Esophagus muscularis mucosa (tissue), 4 donors: ENCODE measurements around the gene ASAP2. TPM values are rescaled to one million over a fixed set of nuclear protein-coding genes. Genes with fewer than 3 reads are reported as not detected.

Experiments used
- DNase-seq: peaks from one replicate; pipeline ENCODE4 v3.0.0-alpha.2; 2017; ENCODE audit errors: extremely low spot score
- H3K27ac ChIP-seq, 4 donors: fragments of 200-600 bp; sonication (generic); replicated peaks in 1 of 4; 1 replicate in 3 of 4; 2 replicates in 1 of 4; pipeline ENCODE4 v1.5.1; 2016 to 2019; ENCODE audit warnings: mild to moderate bottlenecking in 1 of 4
- H3K27me3 ChIP-seq, 4 donors: fragments of 200-600 bp; sonication (generic); one replicate each; pipeline versions ENCODE4 v1.5.1 to v1.6.0; 2016 to 2019
- H3K36me3 ChIP-seq, 4 donors: fragments of 200-600 bp; sonication (generic); one replicate each; pipeline ENCODE4 v1.5.1; 2016 to 2019
- H3K4me1 ChIP-seq, 4 donors: fragments of 200-600 bp; sonication (generic); one replicate each; pipeline ENCODE4 v1.5.1; 2016 to 2019
- H3K4me3 ChIP-seq, 4 donors: fragments of 200-600 bp; sonication (generic); 1 replicate in 2 of 4; 2 replicates in 2 of 4; pipeline ENCODE4 v1.5.1; 2016 to 2019; ENCODE audit warnings: mild to moderate bottlenecking in 4 of 4, moderate library complexity in 1 of 4
- H3K9me3 ChIP-seq, 4 donors: fragments of 200-600 bp; sonication (generic); 1 replicate in 3 of 4; 2 replicates in 1 of 4; pipeline ENCODE4 v1.5.1; 2016 to 2019
- CTCF ChIP-seq, 3 experiments: fragments of 200-600 bp in 2 of 3; fragments of 450-650 bp in 1 of 3; sonication (generic) in 2 of 3; IDR thresholded peaks; one replicate each; pipeline ENCODE4 v1.5.1; 2017 to 2019; ENCODE audit warnings: antibody characterized with exemption in 3 of 3, mild to moderate bottlenecking in 2 of 3, moderate library complexity in 1 of 3
- EP300 ChIP-seq: sonication (generic); formaldehyde crosslinking; IDR thresholded peaks from one replicate; pipeline ENCODE4 v1.6.1; 2017; ENCODE audit warnings: antibody characterized with exemption
- POLR2A ChIP-seq: fragments of 450-650 bp; IDR thresholded peaks from one replicate; pipeline ENCODE4 v1.6.1; 2017; ENCODE audit warnings: antibody characterized with exemption, moderate library complexity, mild to moderate bottlenecking, low read depth
- POLR2AphosphoS5 ChIP-seq, 2 donors: sonication (generic); formaldehyde crosslinking; IDR thresholded peaks; one replicate each; pipeline ENCODE4 v1.6.1; 2017; ENCODE audit warnings: antibody characterized with exemption in 2 of 2
- WGBS: methylation state at CpG from one replicate; pipeline ENCODE4 v1.1.5; 2018; 5-methylcytosine and 5-hydroxymethylcytosine counted together
- intact Hi-C: fragments of 100-400 bp; cut with DNase I; formaldehyde crosslinking; loops from one replicate; pipeline ENCODE4 v1.15.1; 2023
- total RNA-seq, 4 donors: library from RNA; depleted of rRNA; stranded (reverse); fragments of >200 nt; gene quantifications; one replicate each; pipeline versions ENCODE4 v1.1.0 to v1.2.1, GENCODE V29; 2016

ASAP2 gene
- total RNA-seq, 4 donors from 2014 or later, result 18.7 to 24.0 (median 21.3) TPM

DNA sequence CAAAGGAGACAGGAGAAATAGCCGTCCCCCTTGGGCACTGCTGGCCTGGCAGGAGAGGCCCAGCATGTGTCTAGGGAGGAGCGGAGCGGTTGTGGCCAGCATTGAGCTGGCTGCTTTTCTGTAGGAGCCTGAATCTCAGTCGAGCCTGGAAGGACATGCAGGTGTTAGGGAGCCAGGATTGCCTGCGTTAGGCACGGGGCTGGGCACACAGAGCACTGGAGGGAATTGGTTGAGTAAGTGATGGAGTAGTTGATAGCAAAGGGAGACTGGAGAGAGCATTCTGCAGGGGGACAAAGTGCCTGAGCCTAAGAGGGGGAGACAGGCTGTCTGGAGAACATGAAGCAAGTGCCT lies 22.8 kb downstream of the ASAP2 start:
- Histone ChIP-seq H3K36me3 (no peaks in the 10 kb centered on the region), H3K4me1 (peaks cover 82 to 96% (median 89%) of the 10 kb centered on the region in 4 donors), H3K4me3 (no peak overlapping the region), H3K27me3 (no peaks in the 10 kb centered on the region), H3K9me3 (no peaks in the 10 kb centered on the region), H3K27ac (no peak overlapping the region)
- TF ChIP-seq POLR2AphosphoS5 (IDR thresholded peaks at IDR 0.05), result no peak
- TF ChIP-seq EP300, result no peak
- no peak for TF ChIP-seq POLR2A
- no peak for TF ChIP-seq CTCF (IDR thresholded peaks at IDR 0.05)
- DNase-seq, result no peak
- WGBS, result 92% methylated on average over 6 of the region's 6 CpGs
- intact Hi-C loops, result no loop called here

DNA sequence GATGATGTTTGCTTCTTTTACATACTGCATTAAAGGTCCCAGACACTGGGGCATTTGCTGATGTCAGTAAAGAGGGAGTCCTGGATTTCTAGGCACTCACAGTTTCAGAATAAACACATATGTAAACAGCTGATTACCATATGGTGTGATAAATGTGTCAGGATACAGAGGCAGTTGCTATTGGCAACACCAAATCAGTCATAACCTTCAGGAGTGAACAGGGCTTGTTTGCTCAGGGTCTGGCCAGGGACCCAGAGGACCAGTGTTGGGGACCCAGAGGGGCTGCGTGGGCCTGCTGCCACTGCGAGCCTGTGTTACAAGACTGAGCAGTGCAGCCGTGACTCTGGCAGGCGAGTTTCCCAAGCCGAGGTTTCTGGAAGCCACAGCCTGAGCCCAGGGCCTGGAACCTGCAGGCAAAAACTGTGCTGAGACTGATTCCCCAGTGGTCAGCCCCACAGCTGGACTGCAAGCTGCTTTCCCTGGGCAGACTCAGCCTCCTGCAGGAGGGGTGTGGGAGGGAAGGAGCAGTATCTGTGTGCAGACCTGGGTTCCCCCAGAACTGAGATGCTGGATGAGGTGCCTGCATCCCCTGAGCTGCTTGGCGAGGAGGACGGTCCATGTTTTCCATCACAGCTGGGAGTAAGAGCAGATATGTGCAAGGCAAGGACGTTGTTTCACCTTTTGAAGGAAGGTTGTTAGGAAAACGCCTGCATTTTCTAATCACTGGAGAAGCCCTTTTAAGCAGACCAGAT lies 23.6 kb downstream of the ASAP2 start:
- no peaks in the 10 kb centered on the region for H3K27me3 ChIP-seq
- peaks cover 86 to 98% (median 94%) of the 10 kb centered on the region in 4 donors for H3K4me1 ChIP-seq
- no peaks in the 10 kb centered on the region for H3K9me3 ChIP-seq
- no peaks in the 10 kb centered on the region for H3K36me3 ChIP-seq
- H3K27ac ChIP-seq, result peak overlapping the region in 3 of 4 donors; percentile 4 to 41 (median 37)
- intact Hi-C loops, result no loop called here
- DNase-seq, result no peak
- no peak overlapping the region for H3K4me3 ChIP-seq
- TF ChIP-seq POLR2A (no peak), POLR2AphosphoS5 (IDR thresholded peaks at IDR 0.05) (no peak), EP300 (no peak), CTCF (IDR thresholded peaks at IDR 0.05) (no peak)
- WGBS, result 68% methylated on average over 9 of the region's 9 CpGs

GRCh38 chr2:9230881-9231280 lies 24.3 kb downstream of the ASAP2 start:
- no peak for DNase-seq
- intact Hi-C loops, result no loop called here
- TF ChIP-seq POLR2A, result no peak
- no peak for TF ChIP-seq EP300
- TF ChIP-seq POLR2AphosphoS5 (IDR thresholded peaks at IDR 0.05), result no peak
- TF ChIP-seq CTCF (IDR thresholded peaks at IDR 0.05), result no peak
- Histone ChIP-seq H3K36me3 (no peaks in the 10 kb centered on the region), H3K27ac (peak overlapping the region in 3 of 4 donors; percentile 4 to 41 (median 37)), H3K27me3 (no peaks in the 10 kb centered on the region), H3K9me3 (no peaks in the 10 kb centered on the region), H3K4me3 (no peak overlapping the region), H3K4me1 (peaks cover 89 to 100% (median 95%) of the 10 kb centered on the region in 4 donors)
- 37% methylated on average over 4 of the region's 4 CpGs for WGBS

DNA sequence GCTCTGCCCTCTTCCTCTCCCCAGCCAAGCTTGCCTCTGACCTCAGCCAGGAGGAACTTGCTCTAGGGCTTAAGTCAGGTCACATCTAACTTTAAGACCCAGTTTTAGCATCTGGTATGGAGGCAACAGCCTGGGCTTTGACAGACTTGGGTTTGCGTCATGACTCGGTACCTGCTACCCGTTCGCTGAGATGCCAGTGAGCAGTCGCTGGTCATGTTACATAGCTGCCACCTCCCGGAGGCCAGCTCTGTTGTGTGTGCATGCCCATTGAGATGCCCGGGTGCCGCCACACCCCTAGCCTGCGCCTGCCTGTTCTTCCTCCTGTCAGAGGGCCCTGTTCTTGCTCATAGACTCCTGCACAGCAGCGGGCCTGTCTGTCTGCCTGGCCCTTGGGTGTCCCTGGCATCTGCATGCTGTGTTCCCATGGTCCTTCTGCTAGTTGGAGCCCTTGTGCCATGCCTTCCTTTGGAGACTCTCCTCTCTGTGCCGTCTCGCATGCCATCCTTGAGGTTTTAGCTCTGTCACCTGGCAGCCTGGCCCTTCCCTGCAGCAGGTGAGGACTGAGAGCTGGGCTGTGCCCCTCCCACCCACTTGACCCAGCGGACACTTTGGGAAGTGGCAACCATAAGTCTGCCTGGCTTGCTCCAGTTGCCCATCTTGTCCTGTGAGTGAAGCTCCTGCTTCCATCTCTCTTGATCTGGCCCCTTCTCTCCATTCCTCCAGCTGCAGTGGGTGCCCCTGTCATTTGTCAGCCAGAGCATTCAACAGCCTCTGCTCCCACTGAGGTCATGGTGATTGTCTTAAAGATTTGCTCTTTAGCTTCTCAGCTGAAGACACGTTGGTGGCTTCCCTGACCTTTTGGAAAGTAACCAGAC lies 24.9 kb downstream of the ASAP2 start:
- H3K27ac ChIP-seq, result peak overlapping the region in 3 of 4 donors; percentile 4 to 41 (median 37)
- H3K9me3 ChIP-seq, result no peaks in the 10 kb centered on the region
- intact Hi-C loops, result no loop called here
- no peak for DNase-seq
- no peak for TF ChIP-seq POLR2A
- no peak for TF ChIP-seq CTCF (IDR thresholded peaks at IDR 0.05)
- TF ChIP-seq EP300, result no peak
- no peak for TF ChIP-seq POLR2AphosphoS5 (IDR thresholded peaks at IDR 0.05)
- H3K4me1 ChIP-seq, result peaks cover 88 to 100% (median 94%) of the 10 kb centered on the region in 4 donors
- H3K36me3 ChIP-seq, result no peaks in the 10 kb centered on the region
- H3K4me3 ChIP-seq, result no peak overlapping the region
- 86% methylated on average over 8 of the region's 14 CpGs for WGBS
- H3K27me3 ChIP-seq, result no peaks in the 10 kb centered on the region
